Measurements from ENCODE around the gene JUNB. TPM values are rescaled to one million over a fixed set of nuclear protein-coding genes. Genes with fewer than 3 reads are reported as not detected.

Gene JUNB
- total and polyA plus RNA-seq, 5 donors from 2014 or later = 582 to 2,802 (median 812) TPM

DNA sequence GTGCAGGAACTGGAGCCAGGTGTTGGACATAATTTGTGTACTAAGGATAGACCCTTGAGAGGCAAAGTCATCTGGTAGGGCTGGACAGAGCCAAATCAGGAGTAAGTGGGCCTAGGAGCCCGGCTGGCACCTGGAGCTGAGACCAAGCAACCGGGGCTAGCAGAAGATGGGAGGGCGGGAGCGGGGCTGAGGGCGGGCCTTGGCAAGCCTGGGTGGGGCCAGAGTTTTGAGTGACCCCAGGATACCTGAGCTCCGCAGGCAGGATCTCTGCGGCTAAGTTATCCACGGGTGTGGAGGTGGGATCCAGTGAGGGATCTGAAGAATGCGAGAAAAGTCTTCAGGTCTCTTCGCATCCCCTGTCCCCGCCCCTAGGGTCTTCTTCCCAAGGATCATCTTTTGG is 24.1 kb upstream of the JUNB start:
- H3K36me3 ChIP-seq (ENCODE audit: control insufficient read depth, insufficient read depth, low read length) = no peaks in the 10 kb centered on the region
- H3K27me3 Mint-ChIP-seq = no peaks in the 10 kb centered on the region
- peaks cover 5% of the 10 kb centered on the region for H3K4me1 ChIP-seq (ENCODE audit: control insufficient read depth, insufficient read depth, low read length, poor library complexity, severe bottlenecking)
- H3K4me1 Mint-ChIP-seq = peaks cover 0 to 8% (median 4%) of the 10 kb centered on the region in 4 donors
- no peak for DNase-seq
- peaks cover 0 to 1% (median 0%) of the 10 kb centered on the region in 7 donors for H3K9me3 Mint-ChIP-seq
- no peaks in the 10 kb centered on the region for H3K27me3 ChIP-seq (ENCODE audit: control insufficient read depth, insufficient read depth, low read length)
- ATAC-seq (ENCODE audit: low read depth in 2 of 2) = no peak
- H3K9me3 ChIP-seq (ENCODE audit: control insufficient read depth in 2 of 2, low read length in 2 of 2) = no peaks in the 10 kb centered on the region
- no peak overlapping the region for H3K4me3 ChIP-seq (ENCODE audit: low read depth, low read length)
- no peak overlapping the region for H3K27ac ChIP-seq (ENCODE audit: insufficient read depth, low read length, poor library complexity, severe bottlenecking)
- no peak overlapping the region for H3K27ac Mint-ChIP-seq
- no peak overlapping the region for H3K4me3 Mint-ChIP-seq
- H3K36me3 Mint-ChIP-seq = peaks cover 7% of the 10 kb centered on the region

DNA sequence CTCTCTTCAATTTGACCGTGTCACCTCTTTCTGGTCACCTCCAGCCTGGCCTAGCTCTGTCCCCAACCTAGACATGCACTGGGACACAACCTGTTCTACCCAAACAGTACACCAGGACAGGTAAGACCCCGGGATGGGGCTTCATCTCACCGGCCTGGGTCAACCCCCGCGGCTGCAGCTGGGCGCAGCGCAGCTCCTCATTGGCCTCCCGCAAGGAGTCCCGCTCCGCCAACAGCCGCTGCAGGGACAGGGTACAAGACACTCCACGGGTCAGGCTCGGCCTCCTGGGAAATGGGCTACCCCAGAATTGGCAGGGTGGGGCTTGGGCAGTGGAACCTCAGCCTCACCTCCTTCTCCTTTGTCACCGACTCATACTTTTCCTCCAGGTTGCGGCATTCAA is 23.6 kb upstream of the JUNB start:
- H3K36me3 Mint-ChIP-seq = peaks cover 7% of the 10 kb centered on the region
- no peak overlapping the region for H3K4me3 Mint-ChIP-seq
- Histone ChIP-seq H3K4me1 (ENCODE audit: control insufficient read depth, insufficient read depth, low read length, poor library complexity, severe bottlenecking) (peaks cover 5% of the 10 kb centered on the region), H3K9me3 (ENCODE audit: control insufficient read depth in 2 of 2, low read length in 2 of 2) (no peaks in the 10 kb centered on the region), H3K36me3 (ENCODE audit: control insufficient read depth, insufficient read depth, low read length) (no peaks in the 10 kb centered on the region), H3K27me3 (ENCODE audit: control insufficient read depth, insufficient read depth, low read length) (no peaks in the 10 kb centered on the region), H3K27ac (ENCODE audit: insufficient read depth, low read length, poor library complexity, severe bottlenecking) (no peak overlapping the region), H3K4me3 (ENCODE audit: low read depth, low read length) (no peak overlapping the region)
- peaks cover 0 to 8% (median 4%) of the 10 kb centered on the region in 4 donors for H3K4me1 Mint-ChIP-seq
- H3K27ac Mint-ChIP-seq = peak overlapping the region in 1 of 3 donors; percentile 18
- DNase-seq = no peak
- no peak for ATAC-seq (ENCODE audit: low read depth in 2 of 2)
- H3K27me3 Mint-ChIP-seq = no peaks in the 10 kb centered on the region
- H3K9me3 Mint-ChIP-seq = peaks cover 0 to 1% (median 0%) of the 10 kb centered on the region in 7 donors

- Mint-ChIP-seq H3K4me3 (peak overlapping the region in 3 of 4 donors; percentile 44 to 67 (median 65)), H3K36me3 (peaks cover 10% of the 10 kb centered on the region), H3K27ac (peak overlapping the region in 1 of 3 donors; percentile 51)
Observed at GRCh38 chr19:12769689-12770088, 21.6 kb upstream of the JUNB start.

DNA sequence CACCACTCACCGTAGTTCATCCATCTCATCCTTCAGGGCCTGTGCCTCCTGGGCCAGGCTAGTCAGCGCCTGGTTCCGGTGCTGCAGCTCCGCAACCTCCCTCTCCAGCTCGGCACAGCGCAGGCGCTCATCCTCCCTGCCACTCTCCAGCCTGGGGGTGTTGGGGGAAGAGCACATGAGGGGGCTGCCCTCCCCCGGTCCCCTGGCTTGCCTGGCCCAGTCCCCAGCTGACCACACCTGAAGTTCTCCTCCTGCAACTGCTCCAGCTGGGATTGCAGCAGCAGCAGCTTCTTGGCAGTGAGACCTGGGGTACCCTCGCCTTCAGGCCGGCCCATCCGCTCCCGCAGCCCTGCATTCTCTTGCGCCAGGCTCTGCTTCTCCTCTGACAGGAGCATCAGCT is 20.4 kb upstream of the JUNB start:
- Mint-ChIP-seq H3K4me1 (peaks cover 0 to 21% (median 12%) of the 10 kb centered on the region in 4 donors), H3K9me3 (no peaks in the 10 kb centered on the region), H3K27me3 (peaks cover 5% of the 10 kb centered on the region), H3K4me3 (no peak overlapping the region), H3K36me3 (peaks cover 3% of the 10 kb centered on the region), H3K27ac (no peak overlapping the region)
- H3K4me1 ChIP-seq (ENCODE audit: control insufficient read depth, insufficient read depth, low read length, poor library complexity, severe bottlenecking) = peaks cover 12% of the 10 kb centered on the region
- H3K27ac ChIP-seq (ENCODE audit: insufficient read depth, low read length, poor library complexity, severe bottlenecking) = no peak overlapping the region
- H3K4me3 ChIP-seq (ENCODE audit: low read depth, low read length) = no peak overlapping the region
- ATAC-seq (ENCODE audit: low read depth in 2 of 2) = no peak
- H3K9me3 ChIP-seq (ENCODE audit: control insufficient read depth in 2 of 2, low read length in 2 of 2) = no peaks in the 10 kb centered on the region
- H3K36me3 ChIP-seq (ENCODE audit: control insufficient read depth, insufficient read depth, low read length) = no peaks in the 10 kb centered on the region
- no peaks in the 10 kb centered on the region for H3K27me3 ChIP-seq (ENCODE audit: control insufficient read depth, insufficient read depth, low read length)
- no peak for DNase-seq

More at GRCh38 chr19:12769689-12770088, 21.6 kb upstream of the JUNB start:
- peaks cover 5% of the 10 kb centered on the region for H3K27me3 Mint-ChIP-seq
- Histone ChIP-seq H3K27ac (ENCODE audit: insufficient read depth, low read length, poor library complexity, severe bottlenecking) (no peak overlapping the region), H3K4me3 (ENCODE audit: low read depth, low read length) (no peak overlapping the region), H3K36me3 (ENCODE audit: control insufficient read depth, insufficient read depth, low read length) (no peaks in the 10 kb centered on the region), H3K27me3 (ENCODE audit: control insufficient read depth, insufficient read depth, low read length) (no peaks in the 10 kb centered on the region), H3K4me1 (ENCODE audit: control insufficient read depth, insufficient read depth, low read length, poor library complexity, severe bottlenecking) (peaks cover 5% of the 10 kb centered on the region), H3K9me3 (ENCODE audit: control insufficient read depth in 2 of 2, low read length in 2 of 2) (no peaks in the 10 kb centered on the region)
- H3K9me3 Mint-ChIP-seq = peaks cover 0 to 1% (median 0%) of the 10 kb centered on the region in 7 donors
- H3K4me1 Mint-ChIP-seq = peaks cover 0 to 15% (median 12%) of the 10 kb centered on the region in 4 donors
- peak; percentile 75 to 85 for ATAC-seq (ENCODE audit: low read depth in 2 of 2)
- peak; percentile 38 to 84 (median 47) for DNase-seq

- Histone ChIP-seq H3K4me3 (ENCODE audit: low read depth, low read length) (no peak overlapping the region), H3K9me3 (ENCODE audit: control insufficient read depth in 2 of 2, low read length in 2 of 2) (no peaks in the 10 kb centered on the region), H3K4me1 (ENCODE audit: control insufficient read depth, insufficient read depth, low read length, poor library complexity, severe bottlenecking) (peaks cover 18% of the 10 kb centered on the region), H3K36me3 (ENCODE audit: control insufficient read depth, insufficient read depth, low read length) (no peaks in the 10 kb centered on the region), H3K27ac (ENCODE audit: insufficient read depth, low read length, poor library complexity, severe bottlenecking) (no peak overlapping the region), H3K27me3 (ENCODE audit: control insufficient read depth, insufficient read depth, low read length) (no peaks in the 10 kb centered on the region)
- Mint-ChIP-seq H3K27ac (peak overlapping the region in 1 of 3 donors; percentile 23), H3K9me3 (no peaks in the 10 kb centered on the region), H3K36me3 (peaks cover 3% of the 10 kb centered on the region), H3K27me3 (peaks cover 5% of the 10 kb centered on the region), H3K4me1 (peaks cover 0 to 23% (median 12%) of the 10 kb centered on the region in 4 donors), H3K4me3 (no peak overlapping the region)
- no peak for DNase-seq
- ATAC-seq (ENCODE audit: low read depth in 2 of 2) = no peak
Observed at GRCh38 chr19:12772323-12772722, 19.0 kb upstream of the JUNB start.

DNA sequence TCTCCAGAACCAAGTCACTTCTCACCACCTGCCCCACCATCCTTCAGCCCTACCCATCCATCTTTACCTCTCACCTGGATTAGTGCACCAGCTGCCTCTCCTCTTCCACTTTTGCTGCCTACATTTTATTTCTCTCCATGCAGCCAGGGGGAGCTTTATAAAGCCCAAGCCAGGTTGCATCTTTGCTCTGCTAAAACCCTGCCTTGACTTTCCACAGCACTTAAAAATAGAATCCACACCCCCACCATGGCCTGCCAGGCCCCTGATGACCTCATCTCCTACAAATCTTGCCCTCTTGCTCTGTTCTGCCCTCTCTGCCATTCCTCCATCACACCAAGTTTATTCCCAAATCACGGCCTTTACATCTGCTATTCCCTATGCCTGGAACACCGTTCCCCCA is 17.7 kb upstream of the JUNB start:
- peak overlapping the region in 2 of 3 donors; percentile 23 to 73 for H3K27ac Mint-ChIP-seq

DNA sequence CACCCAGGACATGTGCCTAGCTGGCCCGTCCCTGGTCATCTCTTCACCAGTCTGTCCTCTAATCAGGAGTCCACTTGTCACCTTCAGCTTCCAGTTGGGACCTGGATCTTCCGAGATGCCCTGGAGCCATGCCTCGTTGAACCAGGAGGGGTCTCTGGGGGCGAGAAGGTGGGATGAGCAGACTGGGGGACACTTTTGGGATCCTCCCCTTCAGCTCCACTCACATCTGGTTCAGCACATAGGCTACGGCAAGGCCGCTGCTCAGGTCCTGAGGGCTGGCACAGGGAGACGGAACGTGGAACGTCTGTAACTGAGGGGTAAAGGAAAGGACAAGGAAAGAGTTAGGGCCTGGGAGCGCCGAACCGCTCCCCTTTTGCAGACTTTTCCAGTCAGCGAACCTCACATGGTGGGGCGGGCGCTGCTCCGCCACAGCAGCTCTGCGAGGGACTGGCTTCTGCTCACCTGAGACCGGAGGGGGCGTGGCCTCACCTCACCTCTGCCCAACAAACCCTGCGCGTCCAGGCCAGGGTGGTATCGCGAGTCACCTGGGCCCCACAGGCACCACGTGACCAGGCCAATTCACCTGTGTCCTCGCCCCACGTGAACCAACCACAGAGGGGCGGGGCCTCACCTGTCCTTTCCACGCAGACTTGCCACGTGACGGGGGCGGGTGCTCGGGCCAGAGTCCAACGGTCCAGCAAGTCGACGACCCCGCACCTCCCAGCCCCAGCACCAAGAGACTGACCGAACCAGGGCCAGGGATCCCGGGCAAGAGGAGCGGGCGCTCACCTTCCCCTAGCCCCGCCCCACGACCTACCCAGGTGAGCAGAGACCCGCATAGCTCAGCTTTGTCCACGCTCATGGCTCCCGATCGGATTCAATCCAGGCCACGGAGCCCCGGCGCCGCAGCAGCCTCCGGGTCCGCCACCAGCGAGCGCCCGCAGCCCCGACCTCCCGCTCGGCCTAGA is 16.4 kb upstream of the JUNB start, which contains the start of gene HOOK2:
TSS of gene HOOK2 (minus strand) at position 965 of the 968 bp plus-strand sequence. CDS start at position 862, 103 bp downstream.
- Histone ChIP-seq H3K36me3 (ENCODE audit: control insufficient read depth, insufficient read depth, low read length) (no peaks in the 10 kb centered on the region), H3K27ac (ENCODE audit: insufficient read depth, low read length, poor library complexity, severe bottlenecking) (peak within 1 kb of the TSS; percentile 74), H3K4me1 (ENCODE audit: control insufficient read depth, insufficient read depth, low read length, poor library complexity, severe bottlenecking) (peaks cover 38% of the 10 kb centered on the region), H3K9me3 (ENCODE audit: control insufficient read depth in 2 of 2, low read length in 2 of 2) (no peaks in the 10 kb centered on the region), H3K4me3 (ENCODE audit: low read depth, low read length) (peak within 1 kb of the TSS; percentile 51), H3K27me3 (ENCODE audit: control insufficient read depth, insufficient read depth, low read length) (no peaks in the 10 kb centered on the region)
- peaks cover 3% of the 10 kb centered on the region for H3K36me3 Mint-ChIP-seq
- H3K9me3 Mint-ChIP-seq = no peaks in the 10 kb centered on the region
- peak within 1 kb of the TSS in 2 of 3 donors; percentile 72 to 88 for H3K27ac Mint-ChIP-seq
- H3K27me3 Mint-ChIP-seq = peaks cover 5% of the 10 kb centered on the region
- ATAC-seq (ENCODE audit: low read depth in 2 of 2) = no peak
- peaks cover 5 to 41% (median 23%) of the 10 kb centered on the region in 4 donors for H3K4me1 Mint-ChIP-seq
- peak in 2 of 3 donors; percentile 33 to 49 for DNase-seq
- peak within 1 kb of the TSS; percentile 85 to 89 (median 88) for H3K4me3 Mint-ChIP-seq

More for the DNA sequence above, 17.7 kb upstream of the JUNB start:
- Mint-ChIP-seq H3K27me3 (peaks cover 5% of the 10 kb centered on the region), H3K36me3 (peaks cover 3% of the 10 kb centered on the region), H3K9me3 (no peaks in the 10 kb centered on the region), H3K4me3 (peak overlapping the region in 3 of 4 donors; percentile 48 to 88 (median 68)), H3K4me1 (peaks cover 4 to 35% (median 18%) of the 10 kb centered on the region in 4 donors)
- H3K27me3 ChIP-seq (ENCODE audit: control insufficient read depth, insufficient read depth, low read length) = no peaks in the 10 kb centered on the region
- DNase-seq (peak in 1 of 3 donors; percentile 49), ATAC-seq (ENCODE audit: low read depth in 2 of 2) (no peak)
- peaks cover 30% of the 10 kb centered on the region for H3K4me1 ChIP-seq (ENCODE audit: control insufficient read depth, insufficient read depth, low read length, poor library complexity, severe bottlenecking)
- H3K9me3 ChIP-seq (ENCODE audit: control insufficient read depth in 2 of 2, low read length in 2 of 2) = no peaks in the 10 kb centered on the region
- no peak overlapping the region for H3K27ac ChIP-seq (ENCODE audit: insufficient read depth, low read length, poor library complexity, severe bottlenecking)
- no peaks in the 10 kb centered on the region for H3K36me3 ChIP-seq (ENCODE audit: control insufficient read depth, insufficient read depth, low read length)
- no peak overlapping the region for H3K4me3 ChIP-seq (ENCODE audit: low read depth, low read length)

Data from CD4-positive, CD25-positive, alpha-beta regulatory T cell (primary cell).